Putamen (tissue), 1 donor: ENCODE data around the gene SLC37A1.
"Not testable (repeated sequence)": the region's sequence is repeated elsewhere in the genome, so short reads cannot be mapped to it uniquely, and the experiment has no call there.

Experiments used
- DNase-seq: peaks from one replicate; pipeline ENCODE4 v3.0.0-alpha.2; 2016; ENCODE audit warnings: low spot score

SLC37A1 gene

DNA sequence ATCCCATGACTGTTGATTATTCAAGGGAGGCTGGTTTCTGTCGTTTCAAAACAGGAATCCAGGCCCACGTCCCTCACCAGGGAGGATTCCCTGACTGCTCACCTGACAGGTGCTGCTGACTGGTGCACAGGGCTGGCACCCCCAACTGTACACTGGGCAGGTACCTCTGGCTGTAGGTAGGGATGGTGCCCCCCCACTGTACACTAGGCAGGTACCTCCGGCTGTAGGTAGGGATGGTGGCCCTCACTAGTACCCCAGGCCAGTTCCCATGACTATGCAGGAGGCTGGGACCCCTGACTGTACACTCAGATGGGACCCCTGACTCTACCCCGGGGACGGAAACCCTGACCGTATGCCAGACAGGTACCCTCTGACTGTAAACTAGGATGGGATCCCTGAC is 106.2 kb downstream of the SLC37A1 start:
- no peak for DNase-seq

DNA sequence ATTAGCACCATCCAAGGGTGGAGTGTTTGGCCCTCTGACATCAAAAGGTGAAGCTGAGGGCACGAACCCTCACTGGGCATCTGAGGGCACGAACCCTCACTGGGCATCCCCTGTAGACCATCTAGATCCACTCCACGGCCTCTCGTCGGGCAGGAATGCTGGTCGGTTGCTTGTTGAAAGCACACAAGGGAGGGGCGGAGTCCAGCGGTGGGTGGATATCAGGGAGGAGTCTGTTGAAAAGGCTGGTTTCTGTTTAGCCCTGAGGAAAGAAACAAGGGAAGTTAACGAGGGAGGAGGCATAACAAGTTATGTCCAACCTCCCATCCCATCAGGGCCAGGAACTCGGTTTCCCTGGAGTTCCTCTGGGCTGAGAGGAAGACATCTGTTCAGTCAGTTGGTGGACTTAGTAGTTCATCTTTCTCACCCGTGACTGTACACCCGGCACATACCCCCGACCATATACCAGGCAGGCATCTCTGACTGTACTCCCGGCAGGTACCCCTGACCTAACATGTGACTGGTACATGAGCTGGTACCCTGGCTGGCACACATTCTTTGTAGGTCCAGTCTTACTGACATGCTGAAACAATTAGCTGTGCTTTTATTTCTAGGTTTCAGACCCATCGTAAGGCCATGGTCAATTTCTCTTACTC is 107.6 kb downstream of the SLC37A1 start:
- DNase-seq: no peak

DNA sequence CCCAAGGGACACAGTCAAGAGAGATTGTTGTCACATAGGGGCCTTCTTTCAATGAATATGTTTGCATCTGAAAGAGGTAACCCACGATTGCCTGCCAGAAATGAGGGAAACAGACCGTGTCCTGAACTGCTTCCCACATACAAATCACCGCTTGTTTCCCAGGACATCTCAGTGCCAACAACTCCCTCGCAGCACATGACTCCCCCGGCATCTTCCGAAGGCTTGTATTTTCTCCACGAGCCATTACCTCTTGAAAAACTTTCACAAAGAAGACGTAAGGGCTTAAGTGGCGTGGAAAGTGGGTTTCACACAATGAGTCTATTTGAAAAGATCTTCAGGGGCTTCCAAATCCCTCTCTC is 108.1 kb downstream of the SLC37A1 start:
- DNase-seq: peak; percentile 36

DNA sequence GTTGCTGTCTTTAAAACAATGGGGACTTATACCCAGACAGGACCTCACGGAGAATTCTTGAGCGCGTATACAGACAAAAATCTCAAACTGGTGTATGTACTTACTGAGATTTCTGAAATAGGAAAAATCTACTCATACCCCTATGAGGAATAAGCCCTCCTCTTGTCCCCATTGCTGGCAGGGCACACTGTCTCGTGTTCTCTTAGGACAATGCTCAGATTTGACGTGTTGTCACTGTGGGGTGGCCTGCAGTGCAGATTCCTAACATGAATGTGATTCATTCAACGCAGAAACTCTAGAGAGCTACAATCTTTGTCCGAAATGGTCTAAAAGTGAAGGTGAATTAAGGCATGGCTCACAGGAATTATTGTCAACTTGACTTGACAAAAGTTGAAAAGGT is 108.6 kb downstream of the SLC37A1 start:
- DNase-seq: no peak

DNA sequence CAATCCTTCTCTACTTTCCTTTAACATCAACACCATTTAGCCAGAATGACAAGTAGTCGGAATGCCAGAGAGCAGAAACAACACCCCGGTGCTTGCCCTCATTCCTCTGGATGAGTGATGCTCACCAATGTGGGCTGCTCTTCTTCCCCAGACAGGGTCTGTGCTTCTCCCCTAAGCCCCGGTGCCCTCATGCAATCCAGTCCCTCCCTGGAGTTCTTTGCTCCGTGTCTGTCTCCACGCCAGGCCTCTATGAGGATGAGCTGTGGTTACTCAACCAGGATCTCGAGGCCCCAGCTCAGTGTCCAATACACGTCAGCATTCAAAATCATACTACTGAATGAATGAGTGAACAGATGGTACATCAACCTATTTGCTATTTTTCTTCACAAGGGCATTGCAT is 110.0 kb downstream of the SLC37A1 start:
- no peak for DNase-seq

DNA sequence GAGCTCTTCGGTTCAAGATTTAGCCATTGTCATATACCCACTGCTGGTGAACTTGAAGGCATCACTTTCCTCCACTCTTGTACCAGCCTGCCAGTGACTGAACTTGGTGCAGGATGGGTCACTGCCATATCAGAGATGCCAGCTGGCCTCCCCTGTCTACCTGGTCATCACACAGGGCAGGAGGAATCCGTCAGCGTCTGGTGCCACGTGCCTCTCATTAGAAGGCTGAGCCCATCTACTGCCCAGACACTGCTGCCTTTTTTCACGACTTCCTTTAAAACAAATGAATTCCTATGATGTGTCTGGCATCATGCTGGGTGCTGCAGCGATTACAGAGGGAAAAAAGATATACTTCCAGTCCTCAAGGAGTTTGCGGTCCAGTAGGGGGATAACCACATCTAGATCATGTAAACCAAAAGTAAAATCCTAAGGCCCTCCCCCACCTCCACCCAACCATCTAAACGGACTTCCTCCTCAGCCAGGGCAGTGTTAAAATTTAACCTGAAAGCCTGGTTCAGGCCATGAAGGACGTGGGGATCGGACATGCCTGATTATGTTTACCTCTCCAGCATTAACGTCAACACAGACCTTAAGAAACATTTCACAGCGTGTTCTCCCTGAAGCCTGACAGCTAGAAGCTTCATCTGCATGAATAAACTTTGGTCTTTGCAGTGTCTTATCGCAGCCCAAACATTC is 110.6 kb downstream of the SLC37A1 start:
- DNase-seq: no peak

DNA sequence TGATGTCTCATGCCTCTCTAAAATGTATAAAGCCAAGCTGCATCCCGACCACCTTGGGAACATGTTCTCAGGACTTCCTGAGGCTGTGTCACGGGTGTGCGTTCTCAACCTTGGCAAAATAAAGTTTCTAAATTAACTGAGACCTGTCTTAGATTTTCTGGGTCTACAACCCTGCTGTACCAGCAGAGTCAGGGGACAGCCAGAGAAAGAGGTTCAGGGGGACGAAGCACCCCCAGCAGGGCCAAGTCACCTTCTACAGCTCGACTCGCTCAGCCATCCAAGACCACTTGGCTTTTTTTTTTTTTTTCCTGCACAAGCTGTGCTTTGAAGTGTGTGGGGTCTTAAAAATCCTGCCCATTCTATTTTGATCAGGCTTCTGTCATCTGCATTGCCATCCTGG is 111.3 kb downstream of the SLC37A1 start:
- no peak for DNase-seq

DNA sequence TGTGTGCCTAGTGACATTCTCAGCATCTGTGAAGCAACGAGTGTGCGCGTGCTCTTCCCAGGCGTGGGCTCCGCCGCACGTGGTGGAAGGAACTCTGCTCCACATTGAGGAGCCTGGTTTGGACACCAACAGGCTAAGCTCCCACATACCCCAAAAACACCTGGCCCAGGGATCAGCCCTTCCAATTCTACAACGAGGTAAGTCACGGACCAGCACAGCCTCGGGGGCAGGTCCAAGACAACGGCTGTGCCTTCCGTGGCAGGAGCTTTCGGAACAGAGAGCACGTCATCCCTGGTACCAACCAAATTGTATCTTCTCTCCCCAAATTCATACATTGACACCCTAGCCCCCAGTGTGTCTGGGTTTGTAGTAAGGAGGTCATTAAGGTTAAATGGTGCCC is 112.5 kb downstream of the SLC37A1 start:
- DNase-seq: no peak

DNA sequence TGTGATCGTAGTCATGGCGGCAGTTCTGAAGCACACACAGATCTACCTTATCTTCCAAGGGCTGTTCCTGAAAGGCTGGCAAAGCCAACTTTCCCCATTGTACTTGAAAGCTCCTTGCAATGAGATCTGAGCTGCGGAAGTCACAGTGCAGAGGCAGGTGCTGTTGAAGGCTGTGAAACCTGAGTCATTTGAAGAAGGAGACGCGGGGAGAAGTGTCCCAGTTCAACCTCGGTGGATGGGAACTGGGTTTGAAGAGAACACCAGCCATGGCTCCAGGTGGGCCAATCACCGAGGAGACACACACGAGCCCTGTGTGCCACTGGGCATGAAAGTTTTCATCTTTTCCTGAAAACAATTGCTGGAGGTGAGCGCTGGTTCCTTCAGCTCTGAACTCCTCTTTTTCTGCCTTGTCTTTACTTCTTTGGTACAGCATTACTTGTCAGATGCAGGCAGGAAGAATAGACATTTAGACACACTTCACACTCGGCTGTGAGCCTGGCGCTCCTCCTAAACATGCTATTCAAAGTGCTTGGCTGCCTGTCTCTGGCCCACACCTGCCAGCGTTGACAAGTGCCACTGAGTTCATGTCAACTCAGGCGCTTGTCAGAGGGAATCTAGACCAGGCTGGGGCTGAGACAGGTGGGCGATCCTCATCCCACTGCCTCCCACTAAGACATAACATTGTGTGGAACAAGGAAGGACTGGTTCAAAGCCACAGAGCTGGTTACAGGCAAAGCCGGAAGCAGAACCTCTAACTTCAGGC is 114.1 kb downstream of the SLC37A1 start:
- DNase-seq: peak; percentile 67

DNA sequence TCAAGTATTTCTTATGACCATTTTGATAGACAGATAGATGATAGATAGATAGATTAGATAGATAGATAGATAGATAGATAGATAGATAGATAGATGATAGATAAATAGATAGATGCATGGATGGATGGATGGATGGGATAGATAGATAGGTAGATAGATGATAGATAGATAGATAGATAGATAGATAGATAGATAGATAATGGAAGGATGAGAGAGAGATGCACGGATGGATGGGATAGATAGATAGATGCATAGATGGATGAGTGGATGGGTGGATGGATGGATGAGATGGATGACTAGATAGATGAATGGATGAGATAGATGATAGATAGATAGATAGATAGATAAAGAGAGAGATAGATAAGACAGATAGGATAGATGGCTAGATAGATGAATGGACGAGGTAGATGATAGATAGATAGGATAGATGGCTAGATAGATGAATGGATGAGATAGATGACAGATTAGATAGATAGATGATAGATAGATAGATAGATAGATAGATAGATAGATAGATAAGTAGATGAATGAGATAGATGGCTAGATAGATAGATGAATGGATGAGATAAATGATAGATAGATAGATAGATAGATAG is 114.9 kb downstream of the SLC37A1 start:
- DNase-seq: not testable (repeated sequence)

DNA sequence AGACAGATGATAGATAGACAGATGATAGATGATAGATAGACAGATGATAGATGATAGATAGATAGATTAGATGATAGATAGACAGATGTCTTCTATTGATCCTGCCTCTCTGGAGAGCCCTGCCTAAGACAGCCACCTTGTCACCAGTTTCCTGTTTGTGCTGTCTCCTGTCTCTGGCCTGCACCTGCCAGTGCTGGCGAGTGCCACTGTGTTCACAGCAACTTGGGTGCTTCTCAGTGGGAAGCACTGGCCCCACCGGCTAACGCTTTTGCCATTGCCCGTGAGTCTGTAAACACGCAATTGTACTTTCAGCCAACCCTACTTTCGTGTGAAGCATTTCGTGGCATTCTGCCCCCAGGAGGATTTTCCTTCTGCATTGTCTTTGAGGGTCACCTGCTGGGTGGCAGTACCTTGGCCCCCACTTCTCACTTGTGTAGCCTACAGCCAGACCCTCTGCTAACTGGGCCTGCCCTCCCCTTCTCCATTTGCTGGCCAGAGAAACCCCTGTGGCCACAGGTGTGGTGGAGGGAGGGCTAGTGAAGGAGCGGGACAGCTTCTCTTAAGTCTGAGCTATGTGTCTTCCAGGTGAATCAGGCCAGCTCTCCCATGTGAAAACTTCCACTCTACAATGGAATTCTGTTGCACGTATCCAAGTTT is 116.4 kb downstream of the SLC37A1 start:
- no peak for DNase-seq

DNA sequence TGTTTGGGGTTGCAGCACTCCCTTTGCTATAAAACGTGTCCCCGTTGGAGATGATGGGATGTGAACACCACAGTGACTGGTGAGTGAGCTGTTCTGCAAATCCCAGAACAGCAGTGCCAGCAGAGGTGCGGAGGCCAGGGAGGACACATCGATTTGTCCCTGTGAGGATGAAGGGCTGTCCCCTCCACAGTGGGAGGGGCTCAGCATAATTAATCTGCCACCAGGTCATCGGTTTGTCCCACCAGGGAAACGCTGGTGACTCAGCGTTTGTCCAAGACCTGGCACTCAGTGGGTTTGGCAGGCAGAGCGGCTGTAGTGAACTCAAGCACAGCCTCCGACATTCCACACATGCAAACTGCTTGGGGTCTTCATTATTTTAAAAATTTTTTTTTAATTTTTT is 117.0 kb downstream of the SLC37A1 start:
- DNase-seq: no peak
